C4-2B (cell line): ENCODE data around the gene MYLK4.

Source experiments
- H3K27ac ChIP-seq: fragments of 450-650 bp; 2 replicates; pipeline ENCODE4 v1.5.1; 2017
- ZFX ChIP-seq: fragments of 450-650 bp; IDR thresholded peaks from 2 replicates; pipeline ENCODE4 v1.6.1; 2017
- TF ChIP-seq, protein P1 (sequence below): fragments of 450-650 bp; conservative IDR thresholded peaks from 2 replicates; pipeline ENCODE4 v1.5.1; 2017; ENCODE audit warnings: mild to moderate bottlenecking

Gene MYLK4

GRCh38 chr6:2641044-2641725 lies 109.5 kb downstream of the MYLK4 start:
- H3K27ac ChIP-seq, result no peak overlapping the region
- TF ChIP-seq, protein P1, sequence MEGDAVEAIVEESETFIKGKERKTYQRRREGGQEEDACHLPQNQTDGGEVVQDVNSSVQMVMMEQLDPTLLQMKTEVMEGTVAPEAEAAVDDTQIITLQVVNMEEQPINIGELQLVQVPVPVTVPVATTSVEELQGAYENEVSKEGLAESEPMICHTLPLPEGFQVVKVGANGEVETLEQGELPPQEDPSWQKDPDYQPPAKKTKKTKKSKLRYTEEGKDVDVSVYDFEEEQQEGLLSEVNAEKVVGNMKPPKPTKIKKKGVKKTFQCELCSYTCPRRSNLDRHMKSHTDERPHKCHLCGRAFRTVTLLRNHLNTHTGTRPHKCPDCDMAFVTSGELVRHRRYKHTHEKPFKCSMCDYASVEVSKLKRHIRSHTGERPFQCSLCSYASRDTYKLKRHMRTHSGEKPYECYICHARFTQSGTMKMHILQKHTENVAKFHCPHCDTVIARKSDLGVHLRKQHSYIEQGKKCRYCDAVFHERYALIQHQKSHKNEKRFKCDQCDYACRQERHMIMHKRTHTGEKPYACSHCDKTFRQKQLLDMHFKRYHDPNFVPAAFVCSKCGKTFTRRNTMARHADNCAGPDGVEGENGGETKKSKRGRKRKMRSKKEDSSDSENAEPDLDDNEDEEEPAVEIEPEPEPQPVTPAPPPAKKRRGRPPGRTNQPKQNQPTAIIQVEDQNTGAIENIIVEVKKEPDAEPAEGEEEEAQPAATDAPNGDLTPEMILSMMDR, result no peak

- H3K27ac ChIP-seq, result no peak overlapping the region
- TF ChIP-seq, protein P1, result no peak
- TF ChIP-seq ZFX, result no peak
These were observed 110.2 kb downstream of the MYLK4 start for GRCh38 chr6:2640551-2640950.

DNA sequence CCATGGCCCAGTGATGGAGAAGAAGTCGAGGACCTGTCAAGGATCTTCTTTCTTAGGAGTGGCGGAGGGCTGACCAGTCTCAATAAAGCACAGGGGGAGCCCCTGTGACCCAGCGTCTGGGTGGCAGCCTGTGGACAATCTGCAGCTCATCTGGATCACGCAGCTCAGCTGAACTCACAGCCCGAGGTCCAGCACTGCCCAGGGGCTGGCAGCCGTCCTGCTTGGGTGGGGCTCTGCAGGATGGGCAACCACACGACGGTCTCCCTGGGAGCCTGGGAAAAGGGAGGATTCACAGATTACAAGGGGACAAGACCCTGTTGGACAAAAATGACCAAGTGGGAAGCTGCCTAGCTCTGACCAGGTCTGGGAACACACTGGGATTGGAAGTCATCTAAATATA lies 110.8 kb downstream of the MYLK4 start:
- TF ChIP-seq, protein P1, result no peak
- TF ChIP-seq ZFX, result no peak
- no peak overlapping the region for H3K27ac ChIP-seq

DNA sequence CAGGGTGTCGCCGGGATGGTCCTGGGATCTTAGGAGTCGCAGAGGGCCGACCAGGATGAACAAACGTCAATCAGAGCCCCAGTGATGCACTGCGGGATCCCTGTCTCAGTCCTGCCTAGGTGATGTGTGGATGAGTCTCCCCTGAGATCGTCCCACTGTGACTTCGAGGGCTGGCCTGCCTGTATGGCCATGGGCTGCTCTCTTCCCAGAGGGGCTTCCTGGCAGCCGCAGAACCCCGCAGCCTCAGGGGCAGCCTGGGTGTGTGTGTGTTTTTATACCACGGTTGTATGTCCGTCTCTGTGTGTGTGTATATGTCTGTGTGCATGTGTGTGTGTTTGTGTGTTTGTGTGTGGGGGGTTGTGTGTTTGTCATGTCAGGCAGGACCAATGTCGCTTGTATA lies 111.6 kb downstream of the MYLK4 start:
- H3K27ac ChIP-seq, result no peak overlapping the region
- TF ChIP-seq ZFX, result no peak
- TF ChIP-seq, protein P1, result no peak

DNA sequence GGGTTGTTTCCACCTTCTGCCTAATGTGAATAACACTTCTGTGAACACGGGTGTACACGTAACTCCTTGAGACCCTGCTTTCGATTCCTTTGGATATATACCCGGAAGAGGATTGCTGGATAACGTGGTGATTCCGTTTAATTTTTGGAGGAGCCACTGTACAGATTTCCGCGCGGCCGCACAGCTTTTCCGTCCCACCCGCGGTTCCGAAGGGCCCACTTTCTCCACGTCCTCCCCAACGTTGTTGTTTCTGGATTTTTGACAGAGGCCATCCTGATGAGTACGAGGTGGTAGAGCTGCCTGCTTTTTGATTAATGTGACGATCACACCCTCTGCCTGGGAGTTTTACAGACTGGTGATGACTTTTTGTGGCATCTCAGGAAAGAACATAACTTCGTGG lies 114.0 kb downstream of the MYLK4 start:
- H3K27ac ChIP-seq, result no peak overlapping the region
- no peak for TF ChIP-seq ZFX
- TF ChIP-seq, protein P1, result no peak

DNA sequence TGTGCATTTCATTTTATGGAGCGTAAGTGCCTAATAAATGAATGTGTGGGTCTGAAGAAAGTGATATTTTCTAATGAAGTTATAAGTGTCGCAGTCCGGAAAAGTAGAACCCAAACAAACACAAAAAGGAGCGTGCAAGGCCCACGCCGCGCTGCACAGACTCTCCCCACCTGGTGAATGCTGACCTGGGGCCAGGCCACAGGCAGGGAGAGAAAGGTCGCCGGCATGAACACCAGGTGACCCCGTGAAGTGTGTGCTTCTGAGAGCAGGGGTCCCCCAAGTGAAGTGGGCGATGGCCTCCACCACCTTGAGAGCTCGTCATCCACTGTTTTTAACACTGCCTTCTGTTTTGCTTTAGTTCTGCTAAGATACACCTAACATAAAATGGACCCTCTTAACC lies 114.8 kb downstream of the MYLK4 start:
- TF ChIP-seq, protein P1, result no peak
- no peak for TF ChIP-seq ZFX
- no peak overlapping the region for H3K27ac ChIP-seq

GRCh38 chr6:2634139-2634964 lies 116.4 kb downstream of the MYLK4 start:
- no peak for TF ChIP-seq ZFX
- TF ChIP-seq, protein P1, result peak; percentile 99
- no peak overlapping the region for H3K27ac ChIP-seq
